ENCODE results near the gene CLHC1.

DNA sequence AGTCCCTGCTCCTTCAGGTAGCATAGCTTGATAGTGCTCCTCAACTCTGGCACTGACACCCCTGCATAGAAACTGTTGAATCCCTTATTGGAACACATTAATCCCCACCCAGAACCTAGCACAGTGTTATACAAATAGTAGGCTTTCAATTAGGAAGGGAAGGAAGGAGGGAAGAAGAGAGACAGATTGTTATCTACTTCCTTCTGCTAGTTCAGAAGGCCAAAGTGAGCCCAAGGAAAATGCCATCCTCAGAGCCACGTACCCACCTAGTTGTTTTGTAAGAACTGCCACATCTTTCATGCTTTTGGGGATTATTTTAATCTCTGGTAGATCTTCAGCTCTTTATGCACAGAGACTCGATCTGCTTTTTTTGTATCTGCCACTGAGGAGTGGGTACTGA lies 75.1 kb downstream of the CLHC1 start:
- TF ChIP-seq, protein P1, sequence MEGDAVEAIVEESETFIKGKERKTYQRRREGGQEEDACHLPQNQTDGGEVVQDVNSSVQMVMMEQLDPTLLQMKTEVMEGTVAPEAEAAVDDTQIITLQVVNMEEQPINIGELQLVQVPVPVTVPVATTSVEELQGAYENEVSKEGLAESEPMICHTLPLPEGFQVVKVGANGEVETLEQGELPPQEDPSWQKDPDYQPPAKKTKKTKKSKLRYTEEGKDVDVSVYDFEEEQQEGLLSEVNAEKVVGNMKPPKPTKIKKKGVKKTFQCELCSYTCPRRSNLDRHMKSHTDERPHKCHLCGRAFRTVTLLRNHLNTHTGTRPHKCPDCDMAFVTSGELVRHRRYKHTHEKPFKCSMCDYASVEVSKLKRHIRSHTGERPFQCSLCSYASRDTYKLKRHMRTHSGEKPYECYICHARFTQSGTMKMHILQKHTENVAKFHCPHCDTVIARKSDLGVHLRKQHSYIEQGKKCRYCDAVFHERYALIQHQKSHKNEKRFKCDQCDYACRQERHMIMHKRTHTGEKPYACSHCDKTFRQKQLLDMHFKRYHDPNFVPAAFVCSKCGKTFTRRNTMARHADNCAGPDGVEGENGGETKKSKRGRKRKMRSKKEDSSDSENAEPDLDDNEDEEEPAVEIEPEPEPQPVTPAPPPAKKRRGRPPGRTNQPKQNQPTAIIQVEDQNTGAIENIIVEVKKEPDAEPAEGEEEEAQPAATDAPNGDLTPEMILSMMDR (IDR thresholded peaks at IDR 0.05; ENCODE audit: poor library complexity): no peak
- no peak for TF ChIP-seq EZH2 (IDR thresholded peaks at IDR 0.05; ENCODE audit: borderline replicate concordance)
- TF ChIP-seq EZH2phosphoT487 (IDR thresholded peaks at IDR 0.05; ENCODE audit: low read depth, severe bottlenecking, unreplicated experiment): no peak
